Measurements from ENCODE around the gene ADGRL4. TPM values are rescaled to one million over a fixed set of nuclear protein-coding genes. Genes with fewer than 3 reads are reported as not detected.

Gene ADGRL4
- total and polyA plus RNA-seq, 2 of the 13 experiments (the other 11 are each of a cell fraction or from before 2014, with no cell fraction given) = not detected

GRCh38 chr1:79040424-79041082 lies 34.0 kb upstream of the ADGRL4 start (continued):
- TF ChIP-seq TFDP1 (CRISPR knock-in tag; IDR thresholded peaks at IDR 0.05; ENCODE audit: borderline replicate concordance) = no peak

DNA sequence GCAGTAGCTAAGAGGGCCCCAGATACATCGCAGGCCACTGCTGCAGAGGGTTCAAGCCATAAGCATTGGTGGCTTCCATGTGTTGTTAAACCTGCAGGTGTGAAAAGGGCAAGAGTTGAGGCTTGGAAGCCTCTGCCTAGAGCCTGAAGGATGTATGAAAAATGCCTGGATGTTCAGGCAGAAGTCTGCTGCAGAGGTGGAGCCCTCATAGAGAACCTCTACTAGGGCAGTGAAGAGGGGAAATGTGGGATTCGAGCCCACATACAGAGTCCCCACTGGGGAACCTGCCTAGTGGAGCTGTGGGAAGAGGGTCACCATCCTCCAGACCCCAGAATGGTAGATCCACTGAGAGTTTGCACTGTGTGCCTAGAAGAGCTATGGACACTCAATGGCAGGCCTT lies 30.6 kb upstream of the ADGRL4 start:
- Histone ChIP-seq H4K20me1 (ENCODE audit: insufficient read depth, low read length) (no peaks in the 10 kb centered on the region), H3K9me3 (ENCODE audit: low read length) (peaks cover 57% of the 10 kb centered on the region), H3K4me2 (ENCODE audit: low read depth, low read length) (no peak overlapping the region), H2AFZ (ENCODE audit: low read length) (no peak overlapping the region), H3K79me2 (ENCODE audit: insufficient read depth, low read length) (no peaks in the 10 kb centered on the region), H3K27ac (ENCODE audit: extremely low read length, insufficient read depth, low read length) (no peak overlapping the region), H3K4me3 (replicated peaks in 1 of 3; ENCODE audit: insufficient read depth in 1 of 3, low read depth in 2 of 3, low read length in 3 of 3) (no peak overlapping the region), H3K9ac (ENCODE audit: insufficient read depth, low read depth, low read length) (no peak overlapping the region), H3K27me3 (ENCODE audit: control insufficient read depth in 1 of 2, insufficient read depth in 2 of 2, low read length in 2 of 2) (no peaks in the 10 kb centered on the region), H3K36me3 (replicated peaks in 1 of 2; ENCODE audit: control insufficient read depth in 1 of 2, insufficient read depth in 2 of 2, low read length in 2 of 2) (no peaks in the 10 kb centered on the region), H3K4me1 (ENCODE audit: insufficient read depth, low read length) (no peaks in the 10 kb centered on the region)
- POLR2A ChIA-PET = no interaction called here
- ATAC-seq (no peak), DNase-seq (ENCODE audit: low spot score) (no peak), FAIRE-seq (no peak)
- BruUV-seq (replicated peaks) = no TSS peak
- TF ChIP-seq CCDC6 (CRISPR knock-in tag; IDR thresholded peaks at IDR 0.05) = no peak
- no peak for TF ChIP-seq ZFP37 (CRISPR knock-in tag; IDR thresholded peaks at IDR 0.05; ENCODE audit: borderline replicate concordance)
- no peak for TF ChIP-seq ATF1 (CRISPR knock-in tag; IDR thresholded peaks at IDR 0.05)
- no peak for TF ChIP-seq NFE2 (CRISPR knock-in tag; IDR thresholded peaks at IDR 0.05)
- no peak for TF ChIP-seq ZBTB7B (CRISPR knock-in tag; IDR thresholded peaks at IDR 0.05)
- no peak for TF ChIP-seq ZNF678 (CRISPR knock-in tag; IDR thresholded peaks at IDR 0.05)
- TF ChIP-seq HINFP (CRISPR knock-in tag; IDR thresholded peaks at IDR 0.05; ENCODE audit: low read depth) = no peak
- TF ChIP-seq, protein P1, sequence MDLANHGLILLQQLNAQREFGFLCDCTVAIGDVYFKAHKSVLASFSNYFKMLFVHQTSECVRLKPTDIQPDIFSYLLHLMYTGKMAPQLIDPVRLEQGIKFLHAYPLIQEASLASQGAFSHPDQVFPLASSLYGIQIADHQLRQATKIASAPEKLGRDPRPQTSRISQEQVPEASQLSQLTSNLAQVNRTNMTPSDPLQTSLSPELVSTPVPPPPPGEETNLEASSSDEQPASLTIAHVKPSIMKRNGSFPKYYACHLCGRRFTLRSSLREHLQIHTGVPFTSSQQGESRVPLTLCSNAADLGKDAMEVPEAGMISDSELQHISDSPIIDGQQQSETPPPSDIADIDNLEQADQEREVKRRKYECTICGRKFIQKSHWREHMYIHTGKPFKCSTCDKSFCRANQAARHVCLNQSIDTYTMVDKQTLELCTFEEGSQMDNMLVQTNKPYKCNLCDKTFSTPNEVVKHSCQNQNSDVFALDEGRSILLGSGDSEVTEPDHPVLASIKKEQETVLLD (CRISPR knock-in tag; IDR thresholded peaks at IDR 0.05; ENCODE audit: low read depth) = no peak
- CTCF ChIA-PET (ENCODE audit: low intra/inter-chr PET ratio, low total read pairs) = no interaction called here
- intact Hi-C loops (cut with micrococcal nuclease; ENCODE audit: unreplicated experiment) = no loop called here
- in situ Hi-C loops (cut with HindIII; ENCODE audit: extremely low pct_ligation_motif_present, low pct_unique_long_range_greater_than_20kb) = no loop called here
- WGBS (ENCODE audit: low lambda C conversion rate) = 29% methylated on average over 1 of the region's 2 CpGs
